ENCODE data around the gene EML1.

Gene EML1

GRCh38 chr14:99936738-99937474 lies 143.7 kb downstream of the EML1 start:
- H3K36me3 Mint-ChIP-seq (ENCODE audit: insufficient read depth), result no peaks in the 10 kb centered on the region
- DNase-seq (no peak), ATAC-seq (replicated peaks) (no peak)
- no peaks in the 10 kb centered on the region for H3K4me1 Mint-ChIP-seq (ENCODE audit: low read depth in 2 of 2)
- peaks cover 0 to 49% of the 10 kb centered on the region in 2 donors for H3K27me3 Mint-ChIP-seq
- no peak overlapping the region for H3K4me3 Mint-ChIP-seq
- H3K27ac Mint-ChIP-seq, result no peak overlapping the region
- no peaks in the 10 kb centered on the region for H3K9me3 Mint-ChIP-seq

- no peaks in the 10 kb centered on the region for H3K9me3 Mint-ChIP-seq
- no peak for DNase-seq
- H3K27me3 Mint-ChIP-seq, result peaks cover 0 to 45% of the 10 kb centered on the region in 2 donors
- H3K4me1 Mint-ChIP-seq (ENCODE audit: low read depth in 2 of 2), result no peaks in the 10 kb centered on the region
- H3K4me3 Mint-ChIP-seq, result no peak overlapping the region
- H3K36me3 Mint-ChIP-seq (ENCODE audit: insufficient read depth), result no peaks in the 10 kb centered on the region
- no peak overlapping the region for H3K27ac Mint-ChIP-seq
- no peak for ATAC-seq (replicated peaks)
These were observed 144.4 kb downstream of the EML1 start for GRCh38 chr14:99937475-99938244.

GRCh38 chr14:99938376-99938775 lies 145.2 kb downstream of the EML1 start:
- H3K36me3 Mint-ChIP-seq (ENCODE audit: insufficient read depth), result no peaks in the 10 kb centered on the region
- H3K27me3 Mint-ChIP-seq, result peaks cover 5 to 46% of the 10 kb centered on the region in 2 donors
- DNase-seq (no peak), ATAC-seq (replicated peaks) (no peak)
- no peak overlapping the region for H3K27ac Mint-ChIP-seq
- no peaks in the 10 kb centered on the region for H3K9me3 Mint-ChIP-seq
- H3K4me1 Mint-ChIP-seq (ENCODE audit: low read depth in 2 of 2), result no peaks in the 10 kb centered on the region
- H3K4me3 Mint-ChIP-seq, result no peak overlapping the region

GRCh38 chr14:99938896-99939295 lies 145.7 kb downstream of the EML1 start:
- Mint-ChIP-seq H3K9me3 (no peaks in the 10 kb centered on the region), H3K27ac (no peak overlapping the region), H3K27me3 (peaks cover 11 to 47% of the 10 kb centered on the region in 2 donors), H3K36me3 (ENCODE audit: insufficient read depth) (no peaks in the 10 kb centered on the region), H3K4me3 (no peak overlapping the region), H3K4me1 (ENCODE audit: low read depth in 2 of 2) (no peaks in the 10 kb centered on the region)
- DNase-seq (no peak), ATAC-seq (replicated peaks) (no peak)

GRCh38 chr14:99939421-99939820 lies 146.2 kb downstream of the EML1 start:
- Mint-ChIP-seq H3K4me3 (no peak overlapping the region), H3K27ac (no peak overlapping the region), H3K9me3 (no peaks in the 10 kb centered on the region), H3K27me3 (peaks cover 12 to 47% of the 10 kb centered on the region in 2 donors), H3K36me3 (ENCODE audit: insufficient read depth) (no peaks in the 10 kb centered on the region), H3K4me1 (ENCODE audit: low read depth in 2 of 2) (no peaks in the 10 kb centered on the region)
- ATAC-seq (replicated peaks) (no peak), DNase-seq (no peak)

GRCh38 chr14:99940064-99940463 lies 146.9 kb downstream of the EML1 start:
- ATAC-seq (replicated peaks) (no peak), DNase-seq (no peak)
- no peak overlapping the region for H3K4me3 Mint-ChIP-seq
- peaks cover 12 to 42% of the 10 kb centered on the region in 2 donors for H3K27me3 Mint-ChIP-seq
- H3K36me3 Mint-ChIP-seq (ENCODE audit: insufficient read depth), result no peaks in the 10 kb centered on the region
- no peaks in the 10 kb centered on the region for H3K9me3 Mint-ChIP-seq
- H3K4me1 Mint-ChIP-seq (ENCODE audit: low read depth in 2 of 2), result no peaks in the 10 kb centered on the region
- no peak overlapping the region for H3K27ac Mint-ChIP-seq

- Mint-ChIP-seq H3K4me3 (no peak overlapping the region), H3K27ac (no peak overlapping the region), H3K27me3 (peaks cover 14 to 38% of the 10 kb centered on the region in 2 donors), H3K4me1 (ENCODE audit: low read depth in 2 of 2) (peaks cover 0 to 1% of the 10 kb centered on the region in 2 donors), H3K9me3 (no peaks in the 10 kb centered on the region), H3K36me3 (ENCODE audit: insufficient read depth) (no peaks in the 10 kb centered on the region)
- no peak for DNase-seq
- no peak for ATAC-seq (replicated peaks)
These were observed 148.0 kb downstream of the EML1 start for GRCh38 chr14:99941211-99941610.

- H3K4me1 Mint-ChIP-seq (ENCODE audit: low read depth in 2 of 2), result peaks cover 5 to 9% of the 10 kb centered on the region in 2 donors
- peaks cover 18 to 46% of the 10 kb centered on the region in 2 donors for H3K27me3 Mint-ChIP-seq
- no peaks in the 10 kb centered on the region for H3K9me3 Mint-ChIP-seq
- H3K27ac Mint-ChIP-seq, result no peak overlapping the region
- no peak overlapping the region for H3K4me3 Mint-ChIP-seq
- ATAC-seq (replicated peaks) (no peak), DNase-seq (no peak)
- H3K36me3 Mint-ChIP-seq (ENCODE audit: insufficient read depth), result no peaks in the 10 kb centered on the region
These were observed 150.4 kb downstream of the EML1 start for GRCh38 chr14:99943620-99944019.

- Mint-ChIP-seq H3K4me3 (no peak overlapping the region), H3K27me3 (peaks cover 18 to 43% of the 10 kb centered on the region in 2 donors), H3K27ac (no peak overlapping the region), H3K9me3 (no peaks in the 10 kb centered on the region), H3K36me3 (ENCODE audit: insufficient read depth) (no peaks in the 10 kb centered on the region), H3K4me1 (ENCODE audit: low read depth in 2 of 2) (peaks cover 5 to 9% of the 10 kb centered on the region in 2 donors)
- DNase-seq (no peak), ATAC-seq (replicated peaks) (no peak)
These were observed 151.0 kb downstream of the EML1 start for GRCh38 chr14:99944241-99944651.

GRCh38 chr14:99945732-99946651 lies 152.8 kb downstream of the EML1 start:
- DNase-seq (peak in 2 of 3 experiments; percentile 9 to 12), ATAC-seq (replicated peaks) (peak; percentile 77)
- Mint-ChIP-seq H3K27ac (peak overlapping the region in 1 of 2 donors; percentile 20), H3K4me1 (ENCODE audit: low read depth in 2 of 2) (peaks cover 5 to 9% of the 10 kb centered on the region in 2 donors), H3K9me3 (no peaks in the 10 kb centered on the region), H3K27me3 (peaks cover 18 to 36% of the 10 kb centered on the region in 2 donors), H3K36me3 (ENCODE audit: insufficient read depth) (no peaks in the 10 kb centered on the region), H3K4me3 (peak overlapping the region; percentile 66 to 68)

GRCh38 chr14:99946652-99947489 lies 153.7 kb downstream of the EML1 start:
- H3K4me1 Mint-ChIP-seq (ENCODE audit: low read depth in 2 of 2), result peaks cover 5 to 9% of the 10 kb centered on the region in 2 donors
- no peaks in the 10 kb centered on the region for H3K36me3 Mint-ChIP-seq (ENCODE audit: insufficient read depth)
- peak; percentile 78 for ATAC-seq (replicated peaks)
- H3K27me3 Mint-ChIP-seq, result peaks cover 18 to 36% of the 10 kb centered on the region in 2 donors
- peak; percentile 51 to 59 (median 52) for DNase-seq
- H3K9me3 Mint-ChIP-seq, result no peaks in the 10 kb centered on the region
- peak overlapping the region in 1 of 2 donors; percentile 20 for H3K27ac Mint-ChIP-seq
- H3K4me3 Mint-ChIP-seq, result peak overlapping the region; percentile 66 to 68

GRCh38 chr14:99947695-99948094 lies 154.5 kb downstream of the EML1 start:
- ATAC-seq (replicated peaks) (no peak), DNase-seq (no peak)
- Mint-ChIP-seq H3K27ac (no peak overlapping the region), H3K9me3 (peaks cover under 1% of the 10 kb centered on the region in 2 donors), H3K27me3 (peaks cover 18 to 36% of the 10 kb centered on the region in 2 donors), H3K4me1 (ENCODE audit: low read depth in 2 of 2) (peaks cover 5 to 9% of the 10 kb centered on the region in 2 donors), H3K36me3 (ENCODE audit: insufficient read depth) (no peaks in the 10 kb centered on the region), H3K4me3 (no peak overlapping the region)
